Measurements from ENCODE around the gene U2AF1L4. TPM values are rescaled to one million over a fixed set of nuclear protein-coding genes. Genes with fewer than 3 reads are reported as not detected.

Gene U2AF1L4
- total and polyA plus RNA-seq, 2 donors (not counting 3 experiments of a cell fraction or from before 2014, with no cell fraction given), result 5.6 to 13.5 TPM

GRCh38 chr19:35693422-35693821 is 51.8 kb downstream of the U2AF1L4 start:
- ChIA-PET CTCF (interaction anchor here (2.9 to 6.8 kb wide), 2 partner anchors 9 to 126 kb away, joined by 12 to 54 read pairs; no protein-coding TSS in a partner anchor), POLR2A (no interaction called here)
- no peaks in the 10 kb centered on the region for H4K20me1 ChIP-seq (replicated peaks; ENCODE audit: control insufficient read depth, extremely low read depth, insufficient read depth, low read length)
- intact Hi-C loops (cut with micrococcal nuclease), result loop anchor here (5.0 kb wide), 1 partner anchor 146 kb away; the partner anchor contains the start of gene TMEM147
- H3K27ac ChIP-seq (ENCODE audit: insufficient read depth, low read depth, low read length), result no peak overlapping the region
- TF ChIP-seq GATA2 (IDR thresholded peaks at IDR 0.05; ENCODE audit: insufficient read depth, insufficient read length, low read depth, low read length) (no peak), CTCF (IDR thresholded peaks at IDR 0.05; ENCODE audit: extremely low read depth in 1 of 2, insufficient read depth in 1 of 2, low read depth in 1 of 2, low read length in 2 of 2) (no peak), FOS (IDR thresholded peaks at IDR 0.05; ENCODE audit: borderline replicate concordance, insufficient read depth, low read length) (no peak), JUN (IDR thresholded peaks at IDR 0.05; ENCODE audit: borderline replicate concordance, insufficient read depth, insufficient read length, low read depth) (no peak), MAX (IDR thresholded peaks at IDR 0.05; ENCODE audit: insufficient read depth, insufficient read length) (no peak), POLR2A (IDR thresholded peaks at IDR 0.05; ENCODE audit: low read depth, low read length) (no peak), POLR2AphosphoS5 (IDR thresholded peaks at IDR 0.05; ENCODE audit: insufficient read depth, low read depth, low read length) (no peak), MYC (IDR thresholded peaks at IDR 0.05; ENCODE audit: low read depth, low read length) (no peak), EZH2 (IDR thresholded peaks at IDR 0.05; ENCODE audit: borderline replicate concordance, low read depth, low read length, severe bottlenecking) (no peak)
- no peaks in the 10 kb centered on the region for H3K79me2 ChIP-seq (ENCODE audit: control insufficient read depth, insufficient read depth, low read length)
- H3K9me3 ChIP-seq (replicated peaks; ENCODE audit: control insufficient read depth, insufficient read depth, low read length), result no peaks in the 10 kb centered on the region
- no peak overlapping the region for H3K9ac ChIP-seq (replicated peaks; ENCODE audit: extremely low read depth, insufficient read depth, low read length)
- FAIRE-seq (no peak), DNase-seq (ENCODE audit: low read depth, low spot score) (no peak)
- dilution Hi-C loops (cut with MboI; ENCODE audit: extremely low pct_ligation_motif_present, low sequenced_read_pairs), result no loop called here
- no peaks in the 10 kb centered on the region for H3K9me1 ChIP-seq (replicated peaks; ENCODE audit: control insufficient read depth, extremely low read depth, insufficient read depth, low read length)
- no peaks in the 10 kb centered on the region for H3K27me3 ChIP-seq (ENCODE audit: control insufficient read depth in 2 of 2, insufficient read depth in 2 of 2, low read length in 2 of 2)
- no peaks in the 10 kb centered on the region for H3K36me3 ChIP-seq (ENCODE audit: control insufficient read depth in 2 of 2, extremely low read depth in 1 of 2, insufficient read depth in 2 of 2, low read length in 2 of 2)
- no TSS peak for BruUV-seq (replicated peaks)
- H3K4me3 ChIP-seq (replicated peaks in 1 of 3; ENCODE audit: insufficient read depth in 1 of 3, low read depth in 1 of 3, low read length in 3 of 3), result no peak overlapping the region
- no peaks in the 10 kb centered on the region for H3K4me1 ChIP-seq (ENCODE audit: control insufficient read depth, extremely low read depth, insufficient read depth, low read length)
- no peak overlapping the region for H3K4me2 ChIP-seq (ENCODE audit: insufficient read depth, low read length)
- no peak overlapping the region for H2AFZ ChIP-seq (ENCODE audit: low read depth, low read length)

Other genes starting within 250 kb of the U2AF1L4 start
- not detected in 2 replicates for gene DMKN, start 231.8 kb downstream of the U2AF1L4 start, total RNA-seq
- not detected in 2 replicates for gene DMKN, start 231.8 kb downstream of the U2AF1L4 start, polyA plus RNA-seq
- not detected in 2 replicates for gene SBSN, start 217.1 kb downstream of the U2AF1L4 start, total RNA-seq
- gene SBSN, start 217.1 kb downstream of the U2AF1L4 start, polyA plus RNA-seq, result not detected in 2 replicates
- gene GAPDHS, start 212.0 kb downstream of the U2AF1L4 start, total RNA-seq, result not detected in 2 replicates
- gene GAPDHS, start 212.0 kb downstream of the U2AF1L4 start, polyA plus RNA-seq, result not detected in 2 replicates
- 75.8 and 76.1 TPM in 2 replicates for gene TMEM147, start 199.8 kb downstream of the U2AF1L4 start, total RNA-seq
- gene TMEM147, start 199.8 kb downstream of the U2AF1L4 start, polyA plus RNA-seq, result 214 and 246 TPM in 2 replicates
- gene ATP4A, start 181.8 kb downstream of the U2AF1L4 start, total RNA-seq, result not detected in 2 replicates
- not detected in 2 replicates for gene ATP4A, start 181.8 kb downstream of the U2AF1L4 start, polyA plus RNA-seq
- gene PMIS2, start 159.2 kb downstream of the U2AF1L4 start, total RNA-seq, result not detected in 2 replicates
- not detected in 2 replicates for gene PMIS2, start 159.2 kb downstream of the U2AF1L4 start, polyA plus RNA-seq
- 17.5 and 19.0 TPM in 2 replicates for gene HAUS5, start 132.7 kb downstream of the U2AF1L4 start, total RNA-seq
- gene HAUS5, start 132.7 kb downstream of the U2AF1L4 start, polyA plus RNA-seq, result 8.9 and 9.2 TPM in 2 replicates
- gene RBM42, start 116.4 kb downstream of the U2AF1L4 start, total RNA-seq, result 97.3 and 99.2 TPM in 2 replicates
- gene RBM42, start 116.4 kb downstream of the U2AF1L4 start, polyA plus RNA-seq, result 78.3 and 81.4 TPM in 2 replicates
- 0.95 and 1.5 TPM in 2 replicates for gene ETV2, start 103.7 kb downstream of the U2AF1L4 start, total RNA-seq
- gene ETV2, start 103.7 kb downstream of the U2AF1L4 start, polyA plus RNA-seq, result 1.0 and 2.1 TPM in 2 replicates
- gene COX6B1, start 97.1 kb downstream of the U2AF1L4 start, total RNA-seq, result 300 and 327 TPM in 2 replicates
- 692 and 759 TPM in 2 replicates for gene COX6B1, start 97.1 kb downstream of the U2AF1L4 start, polyA plus RNA-seq
- not detected in 2 replicates for gene UPK1A, start 78.9 kb downstream of the U2AF1L4 start, total RNA-seq
- 0.13 TPM in 1 of 2 replicates, not detected in the other for gene UPK1A, start 78.9 kb downstream of the U2AF1L4 start, polyA plus RNA-seq
- not detected in 2 replicates for gene ZBTB32, start 40.9 kb downstream of the U2AF1L4 start, total RNA-seq
- not detected in 2 replicates for gene ZBTB32, start 40.9 kb downstream of the U2AF1L4 start, polyA plus RNA-seq
- gene KMT2B, start 27.4 kb downstream of the U2AF1L4 start, total RNA-seq, result 37.2 and 40.0 TPM in 2 replicates
- gene KMT2B, start 27.4 kb downstream of the U2AF1L4 start, polyA plus RNA-seq, result 28.4 and 30.1 TPM in 2 replicates
- gene IGFLR1, start 3.0 kb downstream of the U2AF1L4 start, total RNA-seq, result 2.6 and 3.4 TPM in 2 replicates
- 7.6 and 11.8 TPM in 2 replicates for gene IGFLR1, start 3.0 kb downstream of the U2AF1L4 start, polyA plus RNA-seq
- 65.6 and 70.1 TPM in 2 replicates for gene PSENEN, start 233 bp upstream of the U2AF1L4 start, total RNA-seq
- gene PSENEN, start 233 bp upstream of the U2AF1L4 start, polyA plus RNA-seq, result 60.0 and 86.8 TPM in 2 replicates
- 11.3 and 15.5 TPM in 2 replicates for gene LIN37, start 3.2 kb upstream of the U2AF1L4 start, total RNA-seq
- gene LIN37, start 3.2 kb upstream of the U2AF1L4 start, polyA plus RNA-seq, result 21.4 and 21.9 TPM in 2 replicates
- 2.7 and 6.2 TPM in 2 replicates for gene HSPB6, start 11.6 kb upstream of the U2AF1L4 start, total RNA-seq
- 2.3 and 3.4 TPM in 2 replicates for gene HSPB6, start 11.6 kb upstream of the U2AF1L4 start, polyA plus RNA-seq
- 28.3 and 32.1 TPM in 2 replicates for gene PROSER3, start 12.8 kb upstream of the U2AF1L4 start, total RNA-seq
- 18.3 and 19.5 TPM in 2 replicates for gene PROSER3, start 12.8 kb upstream of the U2AF1L4 start, polyA plus RNA-seq
- 18.4 and 32.8 TPM in 2 replicates for gene ARHGAP33, start 30.1 kb upstream of the U2AF1L4 start, total RNA-seq
- gene ARHGAP33, start 30.1 kb upstream of the U2AF1L4 start, polyA plus RNA-seq, result 11.0 and 11.7 TPM in 2 replicates
- gene PRODH2, start 67.4 kb upstream of the U2AF1L4 start, total RNA-seq, result not detected in 2 replicates
- not detected in 2 replicates for gene PRODH2, start 67.4 kb upstream of the U2AF1L4 start, polyA plus RNA-seq
- gene NPHS1, start 107.1 kb upstream of the U2AF1L4 start, total RNA-seq, result not detected in 2 replicates
- gene NPHS1, start 107.1 kb upstream of the U2AF1L4 start, polyA plus RNA-seq, result not detected in 2 replicates
- not detected in 2 replicates for gene KIRREL2, start 111.5 kb upstream of the U2AF1L4 start, total RNA-seq
- gene KIRREL2, start 111.5 kb upstream of the U2AF1L4 start, polyA plus RNA-seq, result not detected in 2 replicates
- gene APLP1, start 123.2 kb upstream of the U2AF1L4 start, total RNA-seq, result 6.2 and 9.0 TPM in 2 replicates
- 13.0 and 15.1 TPM in 2 replicates for gene APLP1, start 123.2 kb upstream of the U2AF1L4 start, polyA plus RNA-seq
- 7.6 and 8.7 TPM in 2 replicates for gene NFKBID, start 155.1 kb upstream of the U2AF1L4 start, total RNA-seq
- 5.5 and 6.7 TPM in 2 replicates for gene NFKBID, start 155.1 kb upstream of the U2AF1L4 start, polyA plus RNA-seq
- gene HCST, start 157.1 kb upstream of the U2AF1L4 start, total RNA-seq, result not detected in 2 replicates
- not detected in 2 replicates for gene HCST, start 157.1 kb upstream of the U2AF1L4 start, polyA plus RNA-seq
- not detected in 2 replicates for gene TYROBP, start 162.9 kb upstream of the U2AF1L4 start, total RNA-seq
- not detected in 2 replicates for gene TYROBP, start 162.9 kb upstream of the U2AF1L4 start, polyA plus RNA-seq
- gene LRFN3, start 191.0 kb upstream of the U2AF1L4 start, total RNA-seq, result 15.9 and 17.3 TPM in 2 replicates
- gene LRFN3, start 191.0 kb upstream of the U2AF1L4 start, polyA plus RNA-seq, result 4.1 and 5.8 TPM in 2 replicates
- 8.4 and 10.3 TPM in 2 replicates for gene SDHAF1, start 249.8 kb upstream of the U2AF1L4 start, total RNA-seq
- gene SDHAF1, start 249.8 kb upstream of the U2AF1L4 start, polyA plus RNA-seq, result 16.2 and 16.5 TPM in 2 replicates